Measurements from ENCODE around the gene NLRP8.

DNA sequence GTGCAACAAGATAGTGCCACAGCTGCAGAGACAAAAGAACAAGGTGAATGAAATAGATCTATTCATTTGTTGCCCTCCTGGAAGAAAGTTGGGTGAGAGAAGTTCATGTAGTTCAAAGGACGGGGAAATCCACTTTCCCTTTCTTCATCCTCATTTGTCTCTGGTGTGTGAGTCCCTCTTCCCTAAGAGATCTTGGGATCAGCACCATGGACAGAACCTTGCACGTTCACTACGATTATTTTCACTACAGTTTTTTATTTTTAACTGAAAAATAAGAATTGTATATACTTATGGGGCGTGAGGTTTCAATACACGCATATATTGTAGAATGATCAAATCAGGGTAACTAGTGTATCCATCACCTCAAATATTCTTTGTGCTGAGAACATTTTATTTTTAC, 68.1 kb downstream of the NLRP8 start:
- TF ChIP-seq, protein P1, sequence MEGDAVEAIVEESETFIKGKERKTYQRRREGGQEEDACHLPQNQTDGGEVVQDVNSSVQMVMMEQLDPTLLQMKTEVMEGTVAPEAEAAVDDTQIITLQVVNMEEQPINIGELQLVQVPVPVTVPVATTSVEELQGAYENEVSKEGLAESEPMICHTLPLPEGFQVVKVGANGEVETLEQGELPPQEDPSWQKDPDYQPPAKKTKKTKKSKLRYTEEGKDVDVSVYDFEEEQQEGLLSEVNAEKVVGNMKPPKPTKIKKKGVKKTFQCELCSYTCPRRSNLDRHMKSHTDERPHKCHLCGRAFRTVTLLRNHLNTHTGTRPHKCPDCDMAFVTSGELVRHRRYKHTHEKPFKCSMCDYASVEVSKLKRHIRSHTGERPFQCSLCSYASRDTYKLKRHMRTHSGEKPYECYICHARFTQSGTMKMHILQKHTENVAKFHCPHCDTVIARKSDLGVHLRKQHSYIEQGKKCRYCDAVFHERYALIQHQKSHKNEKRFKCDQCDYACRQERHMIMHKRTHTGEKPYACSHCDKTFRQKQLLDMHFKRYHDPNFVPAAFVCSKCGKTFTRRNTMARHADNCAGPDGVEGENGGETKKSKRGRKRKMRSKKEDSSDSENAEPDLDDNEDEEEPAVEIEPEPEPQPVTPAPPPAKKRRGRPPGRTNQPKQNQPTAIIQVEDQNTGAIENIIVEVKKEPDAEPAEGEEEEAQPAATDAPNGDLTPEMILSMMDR (conservative IDR thresholded peaks at IDR 0.05; ENCODE audit: low read depth, low read length): no peak
- TF ChIP-seq MXI1 (IDR thresholded peaks at IDR 0.05; ENCODE audit: borderline replicate concordance, low read depth, low read length) (no peak), RAD21 (IDR thresholded peaks at IDR 0.05; ENCODE audit: low read length) (no peak)
- TF ChIP-seq, protein P2, sequence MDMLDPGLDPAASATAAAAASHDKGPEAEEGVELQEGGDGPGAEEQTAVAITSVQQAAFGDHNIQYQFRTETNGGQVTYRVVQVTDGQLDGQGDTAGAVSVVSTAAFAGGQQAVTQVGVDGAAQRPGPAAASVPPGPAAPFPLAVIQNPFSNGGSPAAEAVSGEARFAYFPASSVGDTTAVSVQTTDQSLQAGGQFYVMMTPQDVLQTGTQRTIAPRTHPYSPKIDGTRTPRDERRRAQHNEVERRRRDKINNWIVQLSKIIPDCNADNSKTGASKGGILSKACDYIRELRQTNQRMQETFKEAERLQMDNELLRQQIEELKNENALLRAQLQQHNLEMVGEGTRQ (IDR thresholded peaks at IDR 0.05; ENCODE audit: low read depth, low read length): no peak
